K562 (cell line): ENCODE results near the gene OR14A2. TPM values are rescaled to one million over a fixed set of nuclear protein-coding genes. Genes with fewer than 3 reads are reported as not detected.
A peak's percentile ranks its signal among the peaks of the same experiment; 100 is the strongest.

Experiments
- ATAC-seq: fragments of 200-7000 bp; cut with Tn5 transposase; 3 replicates; pipeline ENCODE4 v1.9.1; 2020; ENCODE audit warnings: moderate library complexity
- BruUV-seq: library from RNA; stranded (reverse); fragments of 400-500 nt; replicated peaks from 2 replicates; lab custom pipeline; 2021; lab: Mats Ljungman, UMichigan
- CTCF ChIA-PET: fragments of 300-600 bp; formaldehyde crosslinking; extraction: SDS; loops from one replicate; lab custom pipeline; 2021; ENCODE audit warnings: low intra/inter-chr PET ratio; lab: Yijun Ruan, JAX
- POLR2A ChIA-PET: fragments of 300-600, 350-650 bp; sonication (Branson Sonifier 250); formaldehyde crosslinking; extraction: SDS; loops from one replicate; lab custom pipeline; 2021; ENCODE audit warnings: antibody characterized with exemption, inconsistent platforms; lab: Yijun Ruan, JAX
- DNase-seq, 4 experiments: peaks; one replicate each; pipeline versions ENCODE4 v3.0.0 to v3.0.0-alpha.2; 2011 to 2018; ENCODE audit warnings: low spot score in 3 of 4, mixed read lengths in 3 of 4; ENCODE audit errors: extremely low read depth in 1 of 4
- FAIRE-seq: peaks from 2 replicates; lab custom pipeline; 2011; peaks lifted over from hg19 to GRCh38; lab: Jason Lieb, UNC
- H2AFZ ChIP-seq: 2 replicates; pipeline ENCODE4 v1.6.0; 2011; ENCODE audit warnings: low read depth, low read length, control low read depth, inconsistent platforms
- H3K27ac ChIP-seq: fragments of 200-600 bp; 3 replicates; pipeline ENCODE4 v1.8.0; 2011; ENCODE audit warnings: low read depth, mild to moderate bottlenecking, control low read depth, inconsistent platforms, low read length, moderate library complexity, mixed read lengths; ENCODE audit errors: extremely low read depth
- H3K27me3 ChIP-seq, 2 experiments: fragments of 300-600 bp in 1 of 2; 2 replicates in 1 of 2; 3 replicates in 1 of 2; pipeline versions ENCODE4 v1.6.0 to v1.8.0; 2011; ENCODE audit warnings: inconsistent platforms in 2 of 2, low read length in 2 of 2, mild to moderate bottlenecking in 1 of 2, mixed read lengths in 1 of 2, moderate library complexity in 1 of 2; ENCODE audit not compliant: control insufficient read depth in 2 of 2, insufficient read depth in 2 of 2
- H3K36me3 ChIP-seq: fragments of 300-600 bp; 3 replicates; pipeline ENCODE4 v1.8.0; 2011; ENCODE audit warnings: mild to moderate bottlenecking, low read length, inconsistent platforms; ENCODE audit not compliant: control insufficient read depth, insufficient read depth
- H3K4me1 ChIP-seq, 2 experiments: fragments of 200-600 bp in 1 of 2; replicated peaks in 1 of 2; 2 replicates in 1 of 2; 3 replicates in 1 of 2; pipeline versions ENCODE4 v1.5.1 to v1.8.0; 2011; ENCODE audit warnings: inconsistent platforms in 2 of 2, low read length in 2 of 2, mild to moderate bottlenecking in 1 of 2, mixed read lengths in 1 of 2, moderate library complexity in 1 of 2; ENCODE audit not compliant: control insufficient read depth in 2 of 2, insufficient read depth in 2 of 2
- H3K4me2 ChIP-seq: 2 replicates; pipeline ENCODE4 v1.6.1; 2011; ENCODE audit warnings: low read length, control low read depth, inconsistent platforms, mixed read lengths; ENCODE audit not compliant: insufficient read depth
- H3K4me3 ChIP-seq: fragments of 200-600 bp; sonication (generic), shearing (Covaris generic); 2 replicates; pipeline ENCODE4 v1.5.1; 2016; ENCODE audit warnings: control low read depth, inconsistent platforms
- H3K79me2 ChIP-seq: fragments of 200-600 bp; 3 replicates; pipeline ENCODE4 v1.8.0; 2011; ENCODE audit warnings: low read length, inconsistent platforms; ENCODE audit not compliant: control insufficient read depth, insufficient read depth
- H3K9ac ChIP-seq, 2 experiments: 2 replicates each; pipeline versions ENCODE4 v1.6.0 to v1.6.1; 2011; ENCODE audit warnings: low read depth in 2 of 2, low read length in 2 of 2, control low read depth in 1 of 2, inconsistent platforms in 1 of 2, mild to moderate bottlenecking in 1 of 2, mixed read lengths in 1 of 2; ENCODE audit not compliant: insufficient read depth in 1 of 2
- H3K9me1 ChIP-seq: one replicate; pipeline ENCODE4 v1.6.0; 2011; ENCODE audit warnings: inconsistent platforms, mild to moderate bottlenecking, low read length, moderate library complexity; ENCODE audit not compliant: control insufficient read depth, insufficient read depth
- H3K9me3 ChIP-seq: replicated peaks from 2 replicates; pipeline ENCODE4 v1.5.1; 2011; ENCODE audit warnings: low read depth, low read length, inconsistent platforms; ENCODE audit not compliant: control insufficient read depth, insufficient read depth
- H4K20me1 ChIP-seq: replicated peaks from 2 replicates; pipeline ENCODE4 v1.6.1; 2011; ENCODE audit warnings: low read length, inconsistent platforms, mixed read lengths; ENCODE audit not compliant: control insufficient read depth, insufficient read depth
- ARID2 ChIP-seq: fragments of 450-650 bp; IDR thresholded peaks from 2 replicates; pipeline ENCODE4 v1.6.1; 2017; ENCODE audit warnings: antibody characterized with exemption, mild to moderate bottlenecking
- ESRRA ChIP-seq: fragments of 450-650 bp; IDR thresholded peaks from 2 replicates; pipeline ENCODE4 v1.6.1; 2014; ENCODE audit warnings: low read depth, mild to moderate bottlenecking, moderate library complexity, borderline replicate concordance
- ETV1 ChIP-seq: fragments of 450-650 bp; conservative IDR thresholded peaks from 2 replicates; pipeline ENCODE4 v1.6.1; 2016; ENCODE audit warnings: missing genetic modification characterization, control low read depth, low read depth, missing compliant biosample characterization
- GABPA ChIP-seq: fragments of 200-800 bp; sonication (Bioruptor generic); conservative IDR thresholded peaks from 2 replicates; pipeline ENCODE4 v1.6.1; 2016; ENCODE audit warnings: low read depth, missing genetic modification characterization, missing compliant biosample characterization
- HOXB6 ChIP-seq: fragments of 250-450 bp; sonication (Bioruptor Pico); IDR thresholded peaks from 2 replicates; pipeline ENCODE4 v1.5.1; 2022; ENCODE audit warnings: mild to moderate bottlenecking, borderline replicate concordance
- IRF2 ChIP-seq: sonication (generic); formaldehyde crosslinking; IDR thresholded peaks from 2 replicates; pipeline ENCODE4 v1.8.1; 2022; ENCODE audit warnings: mild to moderate bottlenecking, missing genetic modification reagents
- NFATC3 ChIP-seq: fragments of 450-650 bp; IDR thresholded peaks from 2 replicates; pipeline ENCODE4 v1.6.1; 2017; ENCODE audit warnings: mild to moderate bottlenecking
- TOE1 ChIP-seq, 2 experiments: fragments of 450-650 bp in 1 of 2; sonication (generic) in 1 of 2; formaldehyde crosslinking in 1 of 2; IDR thresholded peaks; 2 replicates each; pipeline versions ENCODE4 v1.7.1 to v1.8.0; 2016 to 2022; ENCODE audit warnings: borderline replicate concordance in 2 of 2, mild to moderate bottlenecking in 2 of 2, antibody characterized with exemption in 1 of 2, inconsistent platforms in 1 of 2, low read depth in 1 of 2, missing genetic modification reagents in 1 of 2, moderate library complexity in 1 of 2
- ZBTB43 ChIP-seq: sonication (generic); formaldehyde crosslinking; IDR thresholded peaks from 2 replicates; pipeline ENCODE4 v1.8.0; 2023; ENCODE audit warnings: mild to moderate bottlenecking, missing genetic modification reagents
- ZHX1 ChIP-seq: fragments of 150-350 bp; conservative IDR thresholded peaks from 2 replicates; pipeline ENCODE4 v1.6.1; 2014; ENCODE audit warnings: low read length
- ZNF175 ChIP-seq: fragments of 200-800 bp; sonication (Bioruptor generic); IDR thresholded peaks from 2 replicates; pipeline ENCODE4 v1.6.1; 2016; ENCODE audit warnings: low read depth, mild to moderate bottlenecking, missing genetic modification characterization, missing compliant biosample characterization
- ZNF384 ChIP-seq: IDR thresholded peaks from 2 replicates; pipeline ENCODE4 v1.6.1; 2012; ENCODE audit warnings: low read depth, low read length, improper control_type of control experiment
- ZNF445 ChIP-seq: fragments of 250-450 bp; sonication (Bioruptor Pico); IDR thresholded peaks from 2 replicates; pipeline ENCODE4 v1.4.0; 2020; ENCODE audit warnings: low read depth, mild to moderate bottlenecking, moderate library complexity
- ZNF583 ChIP-seq: fragments of 250-450 bp; sonication (Bioruptor Pico); IDR thresholded peaks from 2 replicates; pipeline ENCODE4 v1.4.0; 2020
- WGBS: fragments of 100-300 bp; shearing (Covaris generic); methylation state at CpG from one replicate; pipeline ENCODE4 v1.1.6; 2016; ENCODE audit warnings: low coverage, mixed read lengths; ENCODE audit not compliant: insufficient coverage; ENCODE audit errors: missing lambda C conversion rate; 5-methylcytosine and 5-hydroxymethylcytosine counted together
- in situ Hi-C: fragments of 300-500 bp; cut with MboI; formaldehyde crosslinking; loops from 4 replicates; pipeline ENCODE4 v1.15.0; 2018; ENCODE audit warnings: inconsistent platforms, mixed read lengths
- intact Hi-C: fragments of 100-400 bp; cut with micrococcal nuclease; formaldehyde crosslinking; loops from 2 replicates; pipeline ENCODE4 v1.14.2; 2022
- polyA plus RNA-seq, 8 experiments: library from polyadenylated mRNA; depleted of rRNA in 4 of 8; stranded (reverse) in 5 of 8; unstranded in 3 of 8; fragments of >200 nt; fragmentation: Nextera tagmentation in 2 of 8; fragmentation: Illumina TruSeq in 1 of 8; extraction: Ambion mirVana in 2 of 8; extraction: Trizol in 1 of 8; gene quantifications; 2 replicates each; pipeline versions ENCODE4 v1.2.1 to v1.2.3, GENCODE V29; 2011 to 2014; ENCODE audit warnings: inconsistent platforms in 1 of 8, missing spikeins in 1 of 8
- total RNA-seq, 7 experiments: library from RNA; depleted of rRNA in 6 of 7; stranded (reverse); fragments of >200 nt in 6 of 7; fragmentation: Illumina TruSeq in 2 of 7; extraction: Trizol in 2 of 7; gene quantifications; 2 replicates each; pipeline versions ENCODE4 v1.2.1 to v1.2.3, GENCODE V29; 2011 to 2021; ENCODE audit warnings: low replicate concordance in 1 of 7

Gene OR14A2
- total and polyA plus RNA-seq, 9 of the 15 experiments (the other 6 are each of a cell fraction or from before 2014, with no cell fraction given): not detected

- FAIRE-seq: peak; percentile 15
- TF ChIP-seq GABPA (tag): no peak
- TF ChIP-seq ZHX1: no peak
- TF ChIP-seq ZBTB43: no peak
- no peak for TF ChIP-seq ESRRA
- no peak for TF ChIP-seq IRF2
- TF ChIP-seq ETV1: no peak
- no peak for TF ChIP-seq ZNF583 (CRISPR knock-in tag)
- no peak for TF ChIP-seq ARID2
- no peak for TF ChIP-seq ZNF384
- no peak for TF ChIP-seq NFATC3
- no peak for TF ChIP-seq ZNF445 (CRISPR knock-in tag)
- TF ChIP-seq TOE1 (IDR thresholded peaks at IDR 0.05; ENCODE audit: borderline replicate concordance): no peak
- TF ChIP-seq TOE1 (CRISPR knock-in tag; IDR thresholded peaks at IDR 0.05; ENCODE audit: borderline replicate concordance, low read depth): no peak
- no peak for TF ChIP-seq HOXB6 (CRISPR knock-in tag)
- TF ChIP-seq ZNF175 (CRISPR knock-in tag): no peak
Measured at GRCh38 chr1:247680171-247680570, 67.8 kb downstream of the OR14A2 start.

More at GRCh38 chr1:247680171-247680570, 67.8 kb downstream of the OR14A2 start:
- H3K9me1 ChIP-seq: no peaks in the 10 kb centered on the region
- H2AFZ ChIP-seq: no peak overlapping the region
- DNase-seq (no peak), ATAC-seq (no peak)
- no peak overlapping the region for H3K9ac ChIP-seq
- H3K27me3 ChIP-seq: no peaks in the 10 kb centered on the region
- H3K4me2 ChIP-seq: no peak overlapping the region
- no peaks in the 10 kb centered on the region for H4K20me1 ChIP-seq
- BruUV-seq: no TSS peak
- no peak overlapping the region for H3K27ac ChIP-seq
- no peaks in the 10 kb centered on the region for H3K79me2 ChIP-seq
- H3K36me3 ChIP-seq: no peaks in the 10 kb centered on the region
- in situ Hi-C loops: no loop called here
- H3K4me1 ChIP-seq: no peaks in the 10 kb centered on the region
- intact Hi-C loops: loop anchor here (5.0 kb wide), 1 partner anchor 257 kb away; no protein-coding TSS in a partner anchor
- H3K9me3 ChIP-seq: no peaks in the 10 kb centered on the region
- no peak overlapping the region for H3K4me3 ChIP-seq
- 1% methylated on average over 4 of the region's 4 CpGs for WGBS
- ChIA-PET CTCF (interaction anchor here (0.5 kb wide), 1 partner anchor 1053 kb away, joined by 3 read pairs; no protein-coding TSS in a partner anchor), POLR2A (no interaction called here)
